BE2C (cell line): ENCODE measurements around the gene KANK3.
"Not testable (repeated sequence)": the region's sequence is repeated elsewhere in the genome, so short reads cannot be mapped to it uniquely, and the experiment has no call there.

ENCODE experiments used
- DNase-seq: peaks from one replicate; pipeline ENCODE4 v3.0.0-alpha.2; 2020
- H3K27me3 ChIP-seq: fragments of 250-450 bp; sonication (Bioruptor Pico); 2 replicates; pipeline ENCODE4 v1.5.1; 2020; ENCODE audit warnings: mild to moderate bottlenecking
- H3K36me3 ChIP-seq: fragments of 250-450 bp; sonication (Bioruptor Pico); 2 replicates; pipeline ENCODE4 v1.5.1; 2020; ENCODE audit warnings: mild to moderate bottlenecking
- H3K4me1 ChIP-seq: fragments of 250-450 bp; sonication (Bioruptor Pico); 2 replicates; pipeline ENCODE4 v1.5.1; 2020
- H3K4me3 ChIP-seq: 2 replicates; pipeline ENCODE4 v1.5.1; 2011; ENCODE audit warnings: low read depth, low read length
- H3K9me3 ChIP-seq: fragments of 250-450 bp; sonication (Bioruptor Pico); 2 replicates; pipeline ENCODE4 v1.5.1; 2020
- TF ChIP-seq, protein P1 (sequence below): IDR thresholded peaks from 2 replicates; pipeline ENCODE4 v1.5.1; 2012; ENCODE audit warnings: mild to moderate bottlenecking, low read depth, low read length

Gene KANK3

DNA sequence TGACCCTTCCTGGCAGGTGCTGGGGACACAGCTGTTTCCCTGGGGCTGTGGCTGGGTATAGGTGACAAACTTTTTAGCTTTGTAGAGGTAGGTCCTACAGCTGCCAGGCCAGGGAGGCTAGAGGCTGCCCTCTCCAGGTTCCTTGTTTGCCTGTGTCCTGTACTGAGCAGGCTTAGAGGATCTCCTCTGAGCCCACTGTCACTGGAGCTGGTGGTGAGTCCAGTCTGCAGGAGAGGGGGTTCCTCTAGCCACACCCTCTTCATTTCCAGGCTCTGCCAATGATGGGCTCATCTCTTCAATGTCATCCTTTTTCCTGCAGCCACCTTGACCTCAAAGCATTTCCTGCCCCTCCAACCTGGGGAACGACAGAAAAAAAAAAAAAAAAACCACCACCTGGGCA is 34.5 kb upstream of the KANK3 start:
- TF ChIP-seq, protein P1, sequence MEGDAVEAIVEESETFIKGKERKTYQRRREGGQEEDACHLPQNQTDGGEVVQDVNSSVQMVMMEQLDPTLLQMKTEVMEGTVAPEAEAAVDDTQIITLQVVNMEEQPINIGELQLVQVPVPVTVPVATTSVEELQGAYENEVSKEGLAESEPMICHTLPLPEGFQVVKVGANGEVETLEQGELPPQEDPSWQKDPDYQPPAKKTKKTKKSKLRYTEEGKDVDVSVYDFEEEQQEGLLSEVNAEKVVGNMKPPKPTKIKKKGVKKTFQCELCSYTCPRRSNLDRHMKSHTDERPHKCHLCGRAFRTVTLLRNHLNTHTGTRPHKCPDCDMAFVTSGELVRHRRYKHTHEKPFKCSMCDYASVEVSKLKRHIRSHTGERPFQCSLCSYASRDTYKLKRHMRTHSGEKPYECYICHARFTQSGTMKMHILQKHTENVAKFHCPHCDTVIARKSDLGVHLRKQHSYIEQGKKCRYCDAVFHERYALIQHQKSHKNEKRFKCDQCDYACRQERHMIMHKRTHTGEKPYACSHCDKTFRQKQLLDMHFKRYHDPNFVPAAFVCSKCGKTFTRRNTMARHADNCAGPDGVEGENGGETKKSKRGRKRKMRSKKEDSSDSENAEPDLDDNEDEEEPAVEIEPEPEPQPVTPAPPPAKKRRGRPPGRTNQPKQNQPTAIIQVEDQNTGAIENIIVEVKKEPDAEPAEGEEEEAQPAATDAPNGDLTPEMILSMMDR: no peak

DNA sequence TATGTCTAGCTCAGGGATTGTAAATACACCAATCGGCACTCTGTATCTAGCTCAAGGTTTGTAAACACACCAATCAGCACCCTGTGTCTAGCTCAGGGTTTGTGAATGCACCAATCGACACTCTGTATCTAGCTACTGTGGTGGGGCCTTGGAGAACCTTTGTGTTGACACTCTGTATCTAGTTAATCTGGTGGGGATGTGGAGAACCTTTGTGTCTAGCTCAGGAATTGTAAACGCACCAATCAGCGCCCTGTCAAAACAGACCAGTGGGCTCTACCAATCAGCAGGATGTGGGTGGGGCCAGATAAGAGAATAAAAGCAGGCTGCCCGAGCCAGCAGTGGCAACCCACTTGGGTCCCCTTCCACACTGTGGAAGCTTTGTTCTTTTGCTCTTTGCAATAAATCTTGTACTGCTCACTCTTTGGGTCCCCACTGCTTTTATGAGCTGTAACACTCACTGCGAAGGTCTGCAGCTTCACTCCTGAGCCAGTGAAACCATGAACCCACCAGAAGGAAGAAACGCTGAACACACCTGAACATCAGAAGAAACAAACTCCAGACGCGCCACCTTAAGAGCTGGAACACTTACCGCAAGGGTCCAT is 33.4 kb upstream of the KANK3 start:
- H3K9me3 ChIP-seq, H3K27me3 ChIP-seq, H3K4me1 ChIP-seq, H3K4me3 ChIP-seq, DNase-seq, H3K36me3 ChIP-seq: not testable (repeated sequence)

More for the DNA sequence above, 34.5 kb upstream of the KANK3 start:
- Histone ChIP-seq H3K4me1 (no peaks in the 10 kb centered on the region), H3K27me3 (no peaks in the 10 kb centered on the region), H3K36me3 (no peaks in the 10 kb centered on the region), H3K4me3 (no peak overlapping the region), H3K9me3 (no peaks in the 10 kb centered on the region)
- no peak for DNase-seq

GRCh38 chr19:8375766-8376165 is 32.7 kb upstream of the KANK3 start:
- not testable (repeated sequence) for H3K4me1 ChIP-seq, DNase-seq, H3K4me3 ChIP-seq, H3K36me3 ChIP-seq, H3K9me3 ChIP-seq, H3K27me3 ChIP-seq

DNA sequence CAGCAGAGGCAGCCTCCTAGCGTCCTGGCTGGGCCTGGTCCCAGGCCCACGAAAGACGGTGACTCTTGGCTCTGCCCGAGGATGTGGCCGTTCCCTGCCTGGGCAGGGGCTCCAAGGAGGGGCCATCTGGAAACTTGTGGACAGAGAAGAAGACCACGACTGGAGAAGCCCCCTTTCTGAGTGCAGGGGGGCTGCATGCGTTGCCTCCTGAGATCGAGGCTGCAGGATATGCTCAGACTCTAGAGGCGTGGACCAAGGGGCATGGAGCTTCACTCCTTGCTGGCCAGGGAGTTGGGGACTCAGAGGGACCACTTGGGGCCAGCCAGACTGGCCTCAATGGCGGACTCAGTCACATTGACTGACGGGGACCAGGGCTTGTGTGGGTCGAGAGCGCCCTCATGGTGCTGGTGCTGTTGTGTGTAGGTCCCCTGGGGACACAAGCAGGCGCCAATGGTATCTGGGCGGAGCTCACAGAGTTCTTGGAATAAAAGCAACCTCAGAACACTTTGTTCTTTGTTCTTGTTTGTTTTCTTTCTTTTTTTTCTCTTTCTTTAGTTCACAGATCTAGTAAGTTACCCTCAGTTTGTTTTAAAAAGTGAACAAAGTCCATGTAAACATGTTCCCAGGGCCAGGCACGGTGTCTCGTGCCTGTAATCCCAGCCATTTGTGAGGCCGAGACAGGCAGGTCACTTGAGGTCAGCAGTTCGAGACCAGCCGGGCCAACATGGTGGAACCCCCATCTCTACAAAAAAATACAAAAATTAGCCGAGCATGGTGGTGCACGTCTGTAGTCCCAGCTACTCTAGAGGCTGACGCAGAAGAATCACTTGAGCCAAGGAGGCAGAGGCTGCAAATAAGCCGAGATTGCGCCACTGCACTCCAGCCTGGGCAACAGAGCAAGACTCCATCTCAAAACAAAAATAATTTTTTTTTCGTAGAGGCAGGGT is 31.1 kb upstream of the KANK3 start:
- H3K4me1 ChIP-seq: peaks cover 5% of the 10 kb centered on the region; the same call in 1 of the 2 replicates
- no peaks in the 10 kb centered on the region for H3K36me3 ChIP-seq
- H3K27me3 ChIP-seq: no peaks in the 10 kb centered on the region
- H3K4me3 ChIP-seq: no peak overlapping the region
- DNase-seq: no peak
- TF ChIP-seq, protein P1: no peak
- H3K9me3 ChIP-seq: no peaks in the 10 kb centered on the region

DNA sequence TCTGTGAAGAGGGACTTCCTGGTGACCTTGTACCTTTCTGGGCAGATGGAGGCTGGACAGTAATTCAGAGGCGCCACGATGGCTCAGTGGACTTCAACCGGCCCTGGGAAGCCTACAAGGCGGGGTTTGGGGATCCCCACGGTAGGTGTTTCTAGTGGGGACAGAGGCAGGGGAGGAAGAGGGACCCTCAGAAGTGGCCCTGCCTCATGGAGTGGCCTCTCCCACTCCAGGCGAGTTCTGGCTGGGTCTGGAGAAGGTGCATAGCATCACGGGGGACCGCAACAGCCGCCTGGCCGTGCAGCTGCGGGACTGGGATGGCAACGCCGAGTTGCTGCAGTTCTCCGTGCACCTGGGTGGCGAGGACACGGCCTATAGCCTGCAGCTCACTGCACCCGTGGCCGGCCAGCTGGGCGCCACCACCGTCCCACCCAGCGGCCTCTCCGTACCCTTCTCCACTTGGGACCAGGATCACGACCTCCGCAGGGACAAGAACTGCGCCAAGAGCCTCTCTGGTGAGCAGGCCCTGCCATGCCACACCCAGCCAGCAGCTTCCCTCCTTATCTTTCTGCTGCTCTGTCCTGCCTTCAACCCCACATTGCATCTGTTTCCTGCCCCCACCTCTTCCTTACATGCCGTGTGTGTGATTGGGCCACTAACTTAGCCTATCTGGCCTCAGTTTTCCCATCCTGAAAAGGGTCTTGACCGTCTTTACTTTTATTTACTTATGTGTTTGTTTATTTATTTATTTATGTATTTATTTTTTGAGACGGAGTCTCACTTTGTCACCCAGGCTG is 28.1 kb upstream of the KANK3 start:
- Histone ChIP-seq H3K4me1 (peaks cover 12% of the 10 kb centered on the region), H3K4me3 (no peak overlapping the region), H3K36me3 (no peaks in the 10 kb centered on the region), H3K9me3 (no peaks in the 10 kb centered on the region), H3K27me3 (no peaks in the 10 kb centered on the region)
- TF ChIP-seq, protein P1: no peak
- no peak for DNase-seq

DNA sequence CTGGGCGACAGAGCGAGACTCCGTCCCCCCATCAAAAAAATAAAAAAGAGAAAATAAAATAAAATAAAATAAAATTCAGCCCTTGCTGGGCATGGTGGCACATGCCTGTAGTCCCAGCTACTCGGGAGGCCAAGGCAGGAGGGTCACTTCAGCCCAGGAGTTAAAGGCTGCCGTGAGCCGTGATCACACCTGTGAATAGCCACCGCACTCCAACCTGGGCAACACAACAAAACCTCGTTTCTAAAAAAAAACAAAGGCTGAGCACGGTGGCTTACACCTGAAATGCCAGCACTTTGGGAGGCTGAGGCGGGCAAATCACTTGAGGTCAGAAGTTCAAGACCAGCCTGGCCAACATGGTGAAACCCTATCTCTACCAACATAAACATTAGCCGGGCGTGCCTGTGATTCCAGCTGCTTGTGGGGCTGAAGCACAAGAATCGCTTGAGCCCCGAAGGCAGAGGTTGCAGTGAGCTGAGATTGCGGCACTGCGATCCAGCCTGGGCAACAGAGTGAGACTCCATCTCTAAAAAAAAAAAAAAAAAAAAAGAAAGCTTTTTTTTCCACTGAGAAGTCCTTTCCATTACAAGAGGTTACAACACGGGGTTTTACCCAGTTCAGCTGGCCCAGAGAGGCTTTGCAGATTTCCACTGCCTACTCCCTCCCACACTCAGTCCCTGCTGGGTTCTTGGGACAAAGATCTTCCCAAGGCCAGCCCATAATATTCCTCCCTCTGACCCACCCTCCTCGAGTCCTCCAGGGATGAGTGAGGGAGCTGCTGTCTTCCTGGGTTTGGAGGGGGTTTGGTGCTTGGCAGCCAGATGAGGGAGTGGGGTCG is 27.3 kb upstream of the KANK3 start:
- DNase-seq: no peak
- peaks cover 12% of the 10 kb centered on the region for H3K4me1 ChIP-seq
- TF ChIP-seq, protein P1: no peak

More for the DNA sequence above, 27.3 kb upstream of the KANK3 start:
- Histone ChIP-seq H3K4me3 (no peak overlapping the region), H3K27me3 (no peaks in the 10 kb centered on the region), H3K36me3 (no peaks in the 10 kb centered on the region), H3K9me3 (no peaks in the 10 kb centered on the region)
